WTC11 (cell line): Measurements from ENCODE around the gene TNK2. TPM values are rescaled to one million over a fixed set of nuclear protein-coding genes. Genes with fewer than 3 reads are reported as not detected.
"Not testable (repeated sequence)": the region's sequence is repeated elsewhere in the genome, so short reads cannot be mapped to it uniquely, and the experiment has no call there.

ENCODE experiments used
- ATAC-seq: fragments of 200-7000 bp; cut with Tn5 transposase; 2 replicates; pipeline ENCODE4 v1.10.0; 2021; ENCODE audit warnings: mild to moderate bottlenecking, moderate library complexity
- CTCF ChIA-PET: fragments of 300-600 bp; sonication (Branson Sonifier 250); formaldehyde crosslinking; loops from one replicate; lab custom pipeline; 2021; ENCODE audit warnings: antibody characterized with exemption; lab: Charles Lee
- POLR2A ChIA-PET: fragments of 350-600 bp; sonication (Branson Sonifier 250); formaldehyde crosslinking; loops from one replicate; lab custom pipeline; 2021; ENCODE audit warnings: antibody characterized with exemption; lab: Charles Lee
- DNase-seq: peaks from one replicate; pipeline ENCODE4 v3.0.0; 2021; ENCODE audit warnings: low spot score
- H3K27ac Mint-ChIP-seq: 2 replicates; pipeline ENCODE4 v1.8.0; 2021; ENCODE audit warnings: mixed read lengths
- H3K27me3 Mint-ChIP-seq: 2 replicates; pipeline ENCODE4 v1.8.0; 2021; ENCODE audit warnings: low read depth, mild to moderate bottlenecking, moderate library complexity, mixed read lengths
- H3K36me3 Mint-ChIP-seq: 2 replicates; pipeline ENCODE4 v1.8.0; 2021; ENCODE audit warnings: mixed read lengths
- H3K4me1 Mint-ChIP-seq: 2 replicates; pipeline ENCODE4 v1.8.0; 2022; ENCODE audit warnings: mixed read lengths
- H3K4me3 Mint-ChIP-seq: 2 replicates; pipeline ENCODE4 v1.8.0; 2021; ENCODE audit warnings: mild to moderate bottlenecking, moderate library complexity, mixed read lengths
- H3K9me3 Mint-ChIP-seq: 2 replicates; pipeline ENCODE4 v1.8.0; 2021; ENCODE audit warnings: mixed read lengths
- total RNA-seq: library from RNA; stranded (reverse); gene quantifications from 3 replicates; pipeline ENCODE4 v1.2.3, GENCODE V29; 2021

TNK2 gene
- total RNA-seq, 1 experiment from 2014 or later, result 58.4 TPM

DNA sequence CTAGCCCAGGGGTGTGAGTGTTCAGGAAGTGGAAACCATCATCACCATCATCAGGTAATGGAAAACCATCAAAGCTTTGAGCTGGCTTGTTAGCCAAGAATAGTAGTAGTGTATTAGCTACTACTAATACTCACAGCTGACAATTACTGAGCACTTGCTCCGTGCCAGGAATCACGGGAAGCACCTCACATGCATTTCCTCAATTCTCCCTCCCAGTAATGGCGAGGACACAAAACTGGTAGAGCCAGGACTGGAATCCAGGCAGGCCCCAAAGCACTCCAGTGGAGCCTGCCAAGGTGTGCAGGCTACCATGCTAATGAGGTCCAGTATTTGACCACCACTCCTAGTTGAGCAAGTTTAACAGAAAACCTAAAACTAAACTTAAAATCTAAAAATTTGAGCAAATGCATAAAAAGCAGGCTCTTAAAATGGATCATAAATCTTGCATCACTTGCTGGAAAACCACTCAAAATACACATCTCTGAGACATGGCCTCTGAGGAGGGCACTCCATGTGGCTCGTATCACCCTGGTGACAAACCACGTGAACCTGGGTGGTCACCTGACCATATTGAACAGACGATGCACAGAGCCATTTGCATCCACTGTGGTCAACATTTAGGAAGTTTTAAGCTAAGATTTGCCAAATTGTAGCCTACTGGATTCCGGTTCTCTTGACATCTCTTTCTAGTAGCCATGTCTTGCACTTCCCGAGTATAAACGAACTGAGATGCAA lies 43.3 kb upstream of the TNK2 start:
- H3K36me3 Mint-ChIP-seq, H3K4me1 Mint-ChIP-seq, POLR2A ChIA-PET, H3K27ac Mint-ChIP-seq, CTCF ChIA-PET, ATAC-seq, H3K27me3 Mint-ChIP-seq, DNase-seq, H3K9me3 Mint-ChIP-seq, H3K4me3 Mint-ChIP-seq: not testable (repeated sequence)

DNA sequence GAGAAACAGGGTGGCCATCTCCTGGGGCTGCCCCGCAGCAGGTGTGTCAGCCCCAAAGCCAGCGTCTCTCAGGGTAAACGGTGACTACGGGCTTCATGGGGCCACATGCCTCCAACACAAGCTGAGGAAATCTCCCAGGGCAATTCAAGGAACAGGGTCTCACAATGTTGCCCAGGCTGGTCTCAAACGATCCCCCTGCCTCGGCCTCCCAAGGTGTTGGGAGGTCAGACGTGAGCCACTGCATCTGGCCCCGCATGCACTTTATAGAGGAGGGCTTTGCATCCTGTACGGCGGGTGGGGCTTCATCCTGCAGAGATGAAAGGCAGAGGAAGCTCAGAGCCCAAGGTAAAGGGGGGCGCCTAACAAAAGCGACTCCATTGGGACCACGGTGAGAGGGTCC lies 42.4 kb upstream of the TNK2 start:
- H3K4me3 Mint-ChIP-seq, H3K4me1 Mint-ChIP-seq, H3K9me3 Mint-ChIP-seq, DNase-seq, CTCF ChIA-PET, POLR2A ChIA-PET, H3K27me3 Mint-ChIP-seq, ATAC-seq, H3K27ac Mint-ChIP-seq, H3K36me3 Mint-ChIP-seq: not testable (repeated sequence)

DNA sequence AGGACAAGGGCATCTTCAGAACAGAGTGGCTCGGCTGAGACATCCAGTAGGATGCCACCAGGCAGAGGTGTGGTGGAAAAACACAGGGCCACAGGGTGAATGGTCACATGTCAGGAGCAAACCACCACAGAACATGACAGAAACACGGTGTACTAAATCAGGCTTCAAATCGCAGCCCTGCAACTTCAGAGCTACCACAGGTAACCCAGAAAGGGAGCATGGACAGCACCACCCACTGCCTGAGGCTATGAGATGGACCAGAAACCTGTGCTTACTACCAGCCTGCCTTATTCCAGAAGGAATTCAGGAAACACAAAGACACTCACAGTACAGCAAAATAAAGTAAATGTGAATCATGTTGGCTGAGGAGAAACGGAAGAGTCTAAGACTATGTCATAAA lies 41.8 kb upstream of the TNK2 start:
- CTCF ChIA-PET, H3K27me3 Mint-ChIP-seq, H3K4me3 Mint-ChIP-seq, H3K4me1 Mint-ChIP-seq, H3K27ac Mint-ChIP-seq, ATAC-seq, DNase-seq, H3K9me3 Mint-ChIP-seq, POLR2A ChIA-PET: not testable (repeated sequence)
- peaks cover 11% of the 10 kb centered on the region for H3K36me3 Mint-ChIP-seq

DNA sequence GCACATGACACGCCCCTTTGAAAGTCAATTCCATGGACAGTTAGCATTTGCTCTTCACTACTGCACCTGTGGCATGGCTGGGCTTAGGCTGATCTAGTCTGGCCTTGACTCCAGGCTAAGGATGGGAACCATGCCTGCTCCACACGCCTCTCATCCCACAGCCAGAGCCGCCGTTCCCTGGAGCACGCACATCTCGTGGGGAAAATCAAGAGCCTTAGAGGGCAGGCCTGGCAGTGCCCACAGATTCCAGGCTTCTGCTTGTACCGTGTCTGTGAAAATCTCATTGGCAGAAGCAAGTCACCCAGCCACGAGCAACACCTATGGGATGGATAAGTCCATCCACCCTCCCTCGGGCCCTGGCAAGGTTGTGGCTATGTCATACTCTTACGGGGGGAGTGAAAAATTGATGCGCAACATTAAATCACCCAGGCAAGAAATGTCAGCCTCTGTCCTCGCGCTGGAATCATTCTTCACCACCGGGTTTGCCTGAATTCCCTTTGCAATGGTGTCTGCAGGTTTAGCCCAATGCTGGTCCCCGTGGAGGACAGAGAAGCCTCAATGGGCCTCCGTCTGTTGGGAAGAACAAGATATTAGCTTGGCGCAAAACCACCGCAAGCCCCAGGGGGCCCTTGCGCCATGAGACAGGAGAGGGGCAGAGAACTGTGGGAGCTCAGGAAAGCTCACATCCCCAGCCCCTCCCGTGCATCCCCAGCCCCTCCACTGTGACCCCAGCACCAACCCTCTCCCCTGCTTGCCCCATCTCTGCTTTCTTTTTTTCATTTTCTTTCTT lies 38.8 kb upstream of the TNK2 start:
- POLR2A ChIA-PET, DNase-seq, H3K4me1 Mint-ChIP-seq, CTCF ChIA-PET, H3K27ac Mint-ChIP-seq, ATAC-seq, H3K4me3 Mint-ChIP-seq: not testable (repeated sequence)
- H3K9me3 Mint-ChIP-seq, result peaks cover 37% of the 10 kb centered on the region
- H3K27me3 Mint-ChIP-seq, result peaks cover 28% of the 10 kb centered on the region
- H3K36me3 Mint-ChIP-seq, result peaks cover 42% of the 10 kb centered on the region

DNA sequence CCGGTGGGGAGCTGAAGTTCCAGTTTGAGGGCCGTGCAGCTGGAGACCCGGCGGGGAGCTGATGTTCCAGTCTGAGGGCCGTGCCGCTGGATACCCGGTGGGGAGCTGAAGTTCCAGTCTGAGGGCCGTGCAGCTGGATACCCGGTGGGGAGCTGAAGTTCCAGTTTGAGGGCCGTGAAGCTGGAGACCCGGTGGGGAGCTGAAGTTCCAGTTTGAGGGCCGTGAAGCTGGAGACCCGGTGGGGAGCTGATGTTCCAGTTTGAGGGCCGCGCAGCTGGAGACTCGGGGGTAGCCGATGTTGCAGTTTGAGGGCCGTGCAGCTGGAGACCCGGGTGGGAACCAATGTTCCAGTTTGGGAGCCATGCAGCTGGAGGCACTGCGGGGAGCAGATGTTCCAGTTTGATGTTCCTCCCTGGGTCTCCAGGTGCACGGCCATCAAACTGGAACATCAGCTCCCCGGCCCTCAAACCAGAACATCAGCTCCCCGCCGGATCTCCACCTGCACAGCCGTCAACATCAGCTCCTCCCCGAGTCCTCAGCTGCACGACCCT lies 33.0 kb upstream of the TNK2 start:
- DNase-seq, H3K27ac Mint-ChIP-seq, POLR2A ChIA-PET, CTCF ChIA-PET, H3K4me3 Mint-ChIP-seq, H3K4me1 Mint-ChIP-seq, ATAC-seq: not testable (repeated sequence)
- peaks cover 42% of the 10 kb centered on the region for H3K9me3 Mint-ChIP-seq
- peaks cover 61% of the 10 kb centered on the region for H3K36me3 Mint-ChIP-seq
- H3K27me3 Mint-ChIP-seq, result peaks cover 29% of the 10 kb centered on the region

DNA sequence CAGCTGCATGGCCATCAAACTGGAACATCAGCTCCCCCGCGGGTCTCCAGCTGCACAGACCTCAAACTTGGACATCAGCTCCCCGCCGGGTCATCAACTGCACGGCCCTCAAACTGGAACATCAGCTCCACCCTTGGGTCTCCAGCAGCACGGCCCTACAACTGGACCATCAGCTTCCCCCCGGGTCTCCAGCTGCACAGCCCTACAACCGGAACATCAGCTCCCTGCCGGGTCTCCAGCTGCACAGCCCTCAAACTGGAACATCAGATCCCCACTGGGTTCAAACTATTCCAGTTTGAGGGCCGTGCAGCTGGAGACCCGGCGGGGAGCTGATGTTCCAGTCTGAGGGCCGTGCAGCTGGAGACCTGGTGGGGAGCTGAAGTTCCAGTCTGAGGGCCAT lies 32.5 kb upstream of the TNK2 start:
- H3K27me3 Mint-ChIP-seq, result peaks cover 29% of the 10 kb centered on the region
- H3K4me3 Mint-ChIP-seq, H3K27ac Mint-ChIP-seq, POLR2A ChIA-PET, H3K4me1 Mint-ChIP-seq, DNase-seq, ATAC-seq: not testable (repeated sequence)
- peaks cover 61% of the 10 kb centered on the region for H3K36me3 Mint-ChIP-seq
- H3K9me3 Mint-ChIP-seq, result peaks cover 42% of the 10 kb centered on the region
- CTCF ChIA-PET, result interaction anchor here (1.3 to 1.6 kb wide), 2 partner anchors 26 to 46 kb away, joined by 5 read pairs; no protein-coding TSS in a partner anchor

DNA sequence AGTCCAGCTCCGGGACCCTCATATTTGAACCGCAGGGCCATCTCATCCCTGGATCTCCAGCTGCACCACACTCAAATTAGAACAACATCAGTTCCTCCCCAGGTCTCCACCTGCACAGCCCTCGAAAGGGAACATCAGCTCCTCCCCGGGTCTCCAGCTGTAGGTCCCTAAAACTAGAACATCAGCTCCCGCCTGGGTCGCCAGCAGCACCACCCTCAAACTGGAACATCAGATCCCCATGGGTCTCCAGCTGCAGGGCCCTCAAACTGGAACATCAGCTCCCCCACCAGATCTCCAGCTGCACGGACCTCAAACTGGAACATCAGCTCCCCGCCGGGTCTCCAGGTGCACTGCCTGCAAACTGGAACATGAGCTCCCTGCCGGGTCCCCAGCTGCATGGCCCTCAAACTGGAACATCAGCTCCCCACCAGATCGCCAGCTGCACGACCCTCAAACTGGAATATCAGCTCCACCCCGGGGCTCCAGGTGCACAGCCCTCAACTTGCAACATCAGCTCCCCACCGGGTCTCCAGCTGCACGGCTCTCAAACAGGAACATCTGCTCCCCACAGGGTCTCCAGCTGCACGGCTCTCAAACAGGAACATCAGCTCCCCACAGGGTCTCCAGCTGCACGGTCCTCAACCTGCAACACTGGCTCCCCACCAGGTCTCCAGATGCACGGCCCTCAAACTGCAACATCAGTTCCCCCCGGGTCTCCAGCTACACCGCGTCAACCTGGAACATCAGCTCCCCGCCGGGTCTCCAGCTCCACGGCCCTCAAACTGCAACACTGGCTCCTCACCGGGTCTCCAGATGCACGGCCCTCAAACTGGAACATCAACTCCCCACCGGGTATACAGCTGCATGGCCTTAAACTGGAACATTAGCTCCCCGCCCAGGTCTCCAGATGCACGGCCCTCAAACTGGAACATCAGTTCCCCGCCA lies 31.4 kb upstream of the TNK2 start:
- peaks cover 51% of the 10 kb centered on the region for H3K36me3 Mint-ChIP-seq
- H3K4me1 Mint-ChIP-seq, H3K4me3 Mint-ChIP-seq, DNase-seq, ATAC-seq, H3K27ac Mint-ChIP-seq, POLR2A ChIA-PET: not testable (repeated sequence)
- H3K9me3 Mint-ChIP-seq, result peaks cover 32% of the 10 kb centered on the region
- peaks cover 26% of the 10 kb centered on the region for H3K27me3 Mint-ChIP-seq
- CTCF ChIA-PET, result interaction anchor here (1.3 to 1.6 kb wide), 2 partner anchors 25 to 45 kb away, joined by 5 read pairs; no protein-coding TSS in a partner anchor

DNA sequence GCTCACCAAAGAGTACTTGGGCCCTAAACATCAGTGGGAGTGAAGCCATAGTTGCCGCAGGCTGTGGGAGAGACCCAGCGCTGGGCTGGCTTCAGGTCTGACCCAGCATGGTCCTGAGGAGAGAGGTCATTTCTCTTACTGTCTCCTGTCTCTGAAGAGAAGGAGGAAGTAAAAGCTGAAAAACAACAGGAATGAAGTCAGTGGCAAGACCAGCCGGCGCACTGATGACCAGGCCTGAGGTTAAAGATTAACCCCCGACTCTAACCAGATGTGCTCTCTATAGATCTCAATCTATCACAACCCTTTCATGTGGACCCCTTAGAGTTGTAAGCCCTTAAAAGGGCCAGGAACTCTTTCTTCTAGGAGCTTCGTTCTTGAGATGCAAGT lies 24.7 kb upstream of the TNK2 start:
- H3K27me3 Mint-ChIP-seq, POLR2A ChIA-PET, H3K4me3 Mint-ChIP-seq, H3K9me3 Mint-ChIP-seq, H3K36me3 Mint-ChIP-seq, H3K27ac Mint-ChIP-seq, DNase-seq, H3K4me1 Mint-ChIP-seq, ATAC-seq: not testable (repeated sequence)
- CTCF ChIA-PET, result interaction anchor here (1.3 kb wide), 1 partner anchor 18 kb away, joined by 3 read pairs; no protein-coding TSS in a partner anchor
